Testis (tissue), 2 donors: ENCODE measurements around the gene POP4.

Experiments
- CTCF ChIP-seq, 3 experiments: fragments of 450-650 bp in 2 of 3; fragments of 200-600 bp in 1 of 3; sonication (generic) in 1 of 3; IDR thresholded peaks; one replicate each; pipeline ENCODE4 v1.5.1; 2016 to 2019; ENCODE audit warnings: antibody characterized with exemption in 3 of 3, mild to moderate bottlenecking in 2 of 3, moderate library complexity in 1 of 3
- POLR2A ChIP-seq: fragments of 450-650 bp; IDR thresholded peaks from one replicate; pipeline ENCODE4 v1.6.1; 2017; ENCODE audit warnings: antibody characterized with exemption, mild to moderate bottlenecking, moderate library complexity

DNA sequence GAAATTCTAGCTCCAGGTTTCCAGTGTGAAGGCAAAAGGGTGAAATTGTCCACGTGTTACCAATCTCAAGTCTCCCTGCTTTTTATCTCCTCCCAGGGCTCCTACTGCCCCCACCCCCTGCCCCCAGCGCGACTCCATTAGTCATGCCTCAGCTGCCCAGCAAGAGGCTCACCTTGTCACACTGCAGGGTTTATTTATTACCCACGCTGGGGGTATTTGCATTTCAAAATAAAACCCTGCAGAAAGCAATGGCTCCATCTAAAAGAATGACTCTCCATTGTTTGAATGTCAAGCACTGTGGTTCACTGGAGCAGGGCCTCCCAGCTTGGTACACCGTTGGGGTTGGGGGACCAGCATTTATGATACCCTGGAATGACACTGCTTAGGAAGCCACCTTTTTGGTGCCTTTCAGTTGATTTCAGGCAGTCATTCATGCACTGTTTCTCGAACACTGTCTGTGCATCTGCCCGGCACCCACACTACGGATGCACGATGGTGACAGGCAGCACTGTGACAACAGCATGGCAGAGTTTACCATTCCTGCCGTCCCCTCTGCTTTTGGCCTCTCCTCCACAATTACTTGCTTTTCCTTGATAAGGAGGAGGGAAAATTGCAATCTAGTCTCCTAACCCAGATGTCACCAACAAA, 9.9 kb upstream of the POP4 start:
- TF ChIP-seq POLR2A (no peak), CTCF (IDR thresholded peaks at IDR 0.05) (no peak)
